GM12878 (cell line): ENCODE results near the gene THSD4. TPM values are rescaled to one million over a fixed set of nuclear protein-coding genes. Genes with fewer than 3 reads are reported as not detected.

Source experiments
- ATAC-seq: fragments of 200-7000 bp; cut with Tn5 transposase; 3 replicates; pipeline ENCODE4 v1.9.1; 2020; ENCODE audit warnings: mild to moderate bottlenecking, moderate library complexity
- BruUV-seq: library from RNA; stranded (reverse); fragments of 400-500 nt; replicated peaks from 2 replicates; lab custom pipeline; 2021; lab: Mats Ljungman, UMichigan
- CTCF ChIA-PET: fragments of 300-600 bp; sonication (Branson Sonifier 250); formaldehyde crosslinking; extraction: SDS; loops from one replicate; lab custom pipeline; 2021; ENCODE audit warnings: inconsistent platforms; lab: Yijun Ruan, JAX
- POLR2A ChIA-PET: fragments of 350-600 bp; formaldehyde crosslinking; extraction: SDS; loops from one replicate; lab custom pipeline; 2021; ENCODE audit warnings: inconsistent platforms; lab: Charles Lee
- RAD21 ChIA-PET: fragments of 300-600 bp; sonication (Branson Sonifier 250); formaldehyde crosslinking; loops from one replicate; lab custom pipeline; 2023; ENCODE audit warnings: antibody characterized with exemption; ENCODE audit not compliant: unreplicated experiment; lab: Charles Lee
- SMC1A ChIA-PET: fragments of 300-600 bp; sonication (Branson Sonifier 250); formaldehyde crosslinking; loops from one replicate; lab custom pipeline; 2023; ENCODE audit not compliant: unreplicated experiment, uncharacterized antibody; lab: Charles Lee
- DNase-seq: peaks from one replicate; pipeline ENCODE4 v3.0.0-alpha.2; 2011; ENCODE audit warnings: low read depth, low spot score
- FAIRE-seq: peaks from 3 replicates; lab custom pipeline; 2011; peaks lifted over from hg19 to GRCh38; lab: Jason Lieb, UNC
- H2AFZ ChIP-seq: 2 replicates; pipeline ENCODE4 v1.6.0; 2011; ENCODE audit warnings: low read depth, low read length, control low read depth; ENCODE audit not compliant: control insufficient read depth
- H3K27ac ChIP-seq: 2 replicates; pipeline ENCODE4 v1.5.1; 2011; ENCODE audit warnings: control low read depth; ENCODE audit not compliant: control insufficient read depth, insufficient read depth
- H3K27me3 ChIP-seq, 2 experiments: replicated peaks in 1 of 2; 2 replicates each; pipeline versions ENCODE4 v1.6.0 to v1.6.1; 2011; ENCODE audit warnings: low read length in 1 of 2; ENCODE audit not compliant: control insufficient read depth in 2 of 2, insufficient read depth in 2 of 2
- H3K36me3 ChIP-seq, 2 experiments: 2 replicates each; pipeline ENCODE4 v1.5.1; 2011; ENCODE audit warnings: low read length in 1 of 2; ENCODE audit not compliant: control insufficient read depth in 2 of 2, insufficient read depth in 2 of 2
- H3K4me1 ChIP-seq: 2 replicates; pipeline ENCODE4 v1.6.1; 2011; ENCODE audit warnings: mild to moderate bottlenecking, low read length, moderate library complexity, mixed read lengths; ENCODE audit not compliant: control insufficient read depth, insufficient read depth
- H3K4me2 ChIP-seq: 2 replicates; pipeline ENCODE4 v1.6.0; 2011; ENCODE audit warnings: control low read depth; ENCODE audit not compliant: control insufficient read depth, insufficient read depth
- H3K4me3 ChIP-seq: fragments of 200-600 bp; sonication (generic); 2 replicates; pipeline ENCODE4 v1.5.1; 2016
- H3K79me2 ChIP-seq: 2 replicates; pipeline ENCODE4 v1.6.0; 2011; ENCODE audit warnings: low read length; ENCODE audit not compliant: control insufficient read depth, insufficient read depth
- H3K9ac ChIP-seq: 2 replicates; pipeline ENCODE4 v1.8.0; 2011; ENCODE audit warnings: low read length, control low read depth, mixed read lengths; ENCODE audit not compliant: control insufficient read depth, insufficient read depth
- H3K9me3 ChIP-seq: replicated peaks from 3 replicates; pipeline ENCODE4 v1.5.1; 2011; ENCODE audit warnings: mild to moderate bottlenecking, low read length; ENCODE audit not compliant: control insufficient read depth, insufficient read depth
- H4K20me1 ChIP-seq: 2 replicates; pipeline ENCODE4 v1.6.0; 2011; ENCODE audit not compliant: control insufficient read depth, insufficient read depth
- CBX5 ChIP-seq: sonication (generic); IDR thresholded peaks from 2 replicates; pipeline ENCODE4 v1.6.1; 2016; ENCODE audit warnings: low read depth, moderate library complexity, mild to moderate bottlenecking, inconsistent platforms
- CREB1 ChIP-seq: IDR thresholded peaks from 2 replicates; pipeline ENCODE4 v1.6.1; 2012; ENCODE audit warnings: low read depth, mild to moderate bottlenecking, inconsistent platforms
- EED ChIP-seq: sonication (generic); IDR thresholded peaks from 2 replicates; pipeline ENCODE4 v1.6.1; 2016; ENCODE audit warnings: antibody characterized with exemption, low read depth
- HDGF ChIP-seq: fragments of 450-650 bp; IDR thresholded peaks from 2 replicates; pipeline ENCODE4 v1.6.1; 2016; ENCODE audit warnings: antibody characterized with exemption
- JUND ChIP-seq: IDR thresholded peaks from 2 replicates; pipeline ENCODE4 v1.6.1; 2012; ENCODE audit warnings: low read depth, mild to moderate bottlenecking, low read length, improper control_type of control experiment, moderate library complexity
- KAT2A ChIP-seq: conservative IDR thresholded peaks from 2 replicates; pipeline ENCODE4 v1.6.1; 2011; ENCODE audit warnings: low read depth, low read length; ENCODE audit not compliant: control insufficient read depth
- KDM1A ChIP-seq: fragments of 200-600 bp; sonication (generic); IDR thresholded peaks from 2 replicates; pipeline ENCODE4 v1.6.1; 2016; ENCODE audit warnings: borderline replicate concordance
- MEF2A ChIP-seq: IDR thresholded peaks from 2 replicates; pipeline ENCODE4 v1.6.1; 2011; ENCODE audit warnings: low read depth, mild to moderate bottlenecking, low read length, moderate library complexity; ENCODE audit not compliant: insufficient read depth
- MTA2 ChIP-seq: fragments of 450-650 bp; IDR thresholded peaks from 2 replicates; pipeline ENCODE4 v1.6.1; 2016; ENCODE audit warnings: low read depth, mild to moderate bottlenecking, moderate library complexity
- NFYB ChIP-seq: IDR thresholded peaks from 2 replicates; pipeline ENCODE4 v1.6.1; 2011; ENCODE audit warnings: low read depth, mild to moderate bottlenecking, low read length, improper control_type of control experiment, moderate library complexity; ENCODE audit not compliant: insufficient read depth
- NR2C2 ChIP-seq: IDR thresholded peaks from 2 replicates; pipeline ENCODE4 v1.6.1; 2011; ENCODE audit warnings: borderline replicate concordance, low read depth; ENCODE audit not compliant: control insufficient read depth, insufficient read length
- POLR2AphosphoS2 ChIP-seq: IDR thresholded peaks from 2 replicates; pipeline ENCODE4 v1.6.1; 2011; ENCODE audit warnings: low read depth, mild to moderate bottlenecking, low read length, improper control_type of control experiment, moderate library complexity
- POLR2AphosphoS5 ChIP-seq: IDR thresholded peaks from 2 replicates; pipeline ENCODE4 v1.6.1; 2011; ENCODE audit warnings: mild to moderate bottlenecking, low read length, inconsistent platforms
- POU2F2 ChIP-seq: IDR thresholded peaks from 3 replicates; pipeline ENCODE4 v1.6.1; 2011; ENCODE audit warnings: low read depth, mild to moderate bottlenecking, low read length, borderline replicate concordance
- SMAD5 ChIP-seq: IDR thresholded peaks from 2 replicates; pipeline ENCODE4 v1.6.1; 2016; ENCODE audit warnings: antibody characterized with exemption, low read depth
- SP1 ChIP-seq: IDR thresholded peaks from one replicate; pipeline ENCODE4 v1.6.1; 2011; ENCODE audit warnings: low read depth, low read length
- SREBF2 ChIP-seq: IDR thresholded peaks from 2 replicates; pipeline ENCODE4 v1.6.1; 2012; ENCODE audit warnings: mild to moderate bottlenecking, low read length
- ZNF207 ChIP-seq: fragments of 450-650 bp; IDR thresholded peaks from 2 replicates; pipeline ENCODE4 v1.6.1; 2014; ENCODE audit warnings: antibody characterized with exemption, mild to moderate bottlenecking, borderline replicate concordance
- ZNF622 ChIP-seq: fragments of 450-650 bp; IDR thresholded peaks from 2 replicates; pipeline ENCODE4 v1.6.1; 2017; ENCODE audit warnings: mild to moderate bottlenecking, inconsistent platforms
- WGBS: methylation state at CpG from one replicate; pipeline ENCODE4 v1.1.6; 2016; ENCODE audit warnings: low lambda C conversion rate; ENCODE audit not compliant: insufficient replicate concordance, insufficient coverage; ENCODE audit errors: missing lambda C conversion rate; 5-methylcytosine and 5-hydroxymethylcytosine counted together
- in situ Hi-C: fragments of 300-500 bp; cut with MboI; formaldehyde crosslinking; loops from 9 replicates; pipeline ENCODE4 v1.14.3; 2018; ENCODE audit warnings: mixed read lengths
- intact Hi-C: fragments of 100-400 bp; cut with micrococcal nuclease; formaldehyde crosslinking; loops from one replicate; pipeline ENCODE4 v1.14.2; 2022; ENCODE audit not compliant: unreplicated experiment
- polyA plus RNA-seq, 11 experiments: library from polyadenylated mRNA; depleted of rRNA in 4 of 11; unstranded in 6 of 11; stranded (reverse) in 5 of 11; fragments of >200 nt; fragmentation: Nextera tagmentation in 4 of 11; fragmentation: Illumina TruSeq in 1 of 11; extraction: Ambion mirVana in 4 of 11; extraction: Trizol in 1 of 11; gene quantifications; 1 replicate in 1 of 11; 2 replicates in 10 of 11; pipeline versions ENCODE4 v1.2.1 to v1.2.3, GENCODE V29; 2011 to 2016; ENCODE audit warnings: inconsistent platforms in 2 of 11, missing spikeins in 2 of 11, low read depth in 1 of 11
- total RNA-seq, 4 experiments: library from RNA; depleted of rRNA in 3 of 4; stranded (reverse); fragments of >200 nt in 3 of 4; fragmentation: Illumina TruSeq in 1 of 4; extraction: Trizol in 1 of 4; gene quantifications; 2 replicates each; pipeline versions ENCODE4 v1.2.1 to v1.2.3, GENCODE V29; 2013 to 2021
- TF ChIP-seq, protein P1 (sequence below): fragments of 450-650 bp; IDR thresholded peaks from 2 replicates; pipeline ENCODE4 v1.6.1; 2017; ENCODE audit warnings: borderline replicate concordance

Gene THSD4
- total and polyA plus RNA-seq, 10 of the 15 experiments (the other 5 are each of a cell fraction or from before 2014, with no cell fraction given), result 0.04 to 0.13 (median 0.05) TPM; not detected in 7

GRCh38 chr15:71160976-71161375, 45.7 kb downstream of the THSD4 start:
- H3K4me1 ChIP-seq, result no peaks in the 10 kb centered on the region
- intact Hi-C loops (no loop called here), in situ Hi-C loops (no loop called here)
- H2AFZ ChIP-seq, result no peak overlapping the region
- H3K27ac ChIP-seq, result no peak overlapping the region
- no peak for ATAC-seq
- 0% methylated on average over 1 of the region's 1 CpG for WGBS
- ChIA-PET POLR2A (no interaction called here), CTCF (no interaction called here), RAD21 (no interaction called here), SMC1A (no interaction called here)
- no peak overlapping the region for H3K4me2 ChIP-seq
- H3K9ac ChIP-seq, result no peak overlapping the region
- H3K79me2 ChIP-seq, result no peaks in the 10 kb centered on the region
- DNase-seq, result no peak
- no peaks in the 10 kb centered on the region for H3K9me3 ChIP-seq
- no peak for FAIRE-seq
- no peaks in the 10 kb centered on the region for H4K20me1 ChIP-seq
- TF ChIP-seq SREBF2 (no peak), POU2F2 (no peak), KDM1A (no peak), NFYB (no peak), NR2C2 (no peak), HDGF (no peak), SP1 (no peak), POLR2AphosphoS2 (no peak), CBX5 (no peak), POLR2AphosphoS5 (no peak), EED (no peak), ZNF207 (no peak), SMAD5 (no peak), CREB1 (no peak), MTA2 (no peak), MEF2A (no peak), KAT2A (no peak), JUND (no peak), ZNF622 (no peak)
- TF ChIP-seq, protein P1, sequence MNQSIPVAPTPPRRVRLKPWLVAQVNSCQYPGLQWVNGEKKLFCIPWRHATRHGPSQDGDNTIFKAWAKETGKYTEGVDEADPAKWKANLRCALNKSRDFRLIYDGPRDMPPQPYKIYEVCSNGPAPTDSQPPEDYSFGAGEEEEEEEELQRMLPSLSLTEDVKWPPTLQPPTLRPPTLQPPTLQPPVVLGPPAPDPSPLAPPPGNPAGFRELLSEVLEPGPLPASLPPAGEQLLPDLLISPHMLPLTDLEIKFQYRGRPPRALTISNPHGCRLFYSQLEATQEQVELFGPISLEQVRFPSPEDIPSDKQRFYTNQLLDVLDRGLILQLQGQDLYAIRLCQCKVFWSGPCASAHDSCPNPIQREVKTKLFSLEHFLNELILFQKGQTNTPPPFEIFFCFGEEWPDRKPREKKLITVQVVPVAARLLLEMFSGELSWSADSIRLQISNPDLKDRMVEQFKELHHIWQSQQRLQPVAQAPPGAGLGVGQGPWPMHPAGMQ, result no peak
- H3K27me3 ChIP-seq, result no peaks in the 10 kb centered on the region
- no TSS peak for BruUV-seq
- no peak overlapping the region for H3K4me3 ChIP-seq
- no peaks in the 10 kb centered on the region for H3K36me3 ChIP-seq
